GM18499 (cell line): ENCODE results near the gene WNT3A.

Source experiments
- ATAC-seq: cut with Tn5 transposase; IDR thresholded peaks from one replicate; pipeline ENCODE4 v1.9.1; 2021; ENCODE audit warnings: moderate number of reproducible peaks; ENCODE audit not compliant: insufficient read depth, unreplicated experiment

Gene WNT3A

GRCh38 chr1:228022571-228023293, 15.9 kb downstream of the WNT3A start:
- ATAC-seq, result no peak

- no peak for ATAC-seq
Observed at GRCh38 chr1:228023294-228023639, 16.5 kb downstream of the WNT3A start.

- ATAC-seq, result no peak
Observed at GRCh38 chr1:228029281-228029680, 22.5 kb downstream of the WNT3A start.

GRCh38 chr1:228030451-228031201, 23.8 kb downstream of the WNT3A start:
- ATAC-seq, result no peak

GRCh38 chr1:228031276-228031995, 24.6 kb downstream of the WNT3A start:
- no peak for ATAC-seq

- ATAC-seq, result no peak
Observed at GRCh38 chr1:228032041-228032440, 25.2 kb downstream of the WNT3A start.

GRCh38 chr1:228033376-228033775, 26.6 kb downstream of the WNT3A start:
- ATAC-seq, result no peak

GRCh38 chr1:228034954-228035837, 28.4 kb downstream of the WNT3A start:
- ATAC-seq, result no peak

- ATAC-seq, result no peak
Observed at GRCh38 chr1:228035844-228036243, 29.0 kb downstream of the WNT3A start.

GRCh38 chr1:228036701-228037231, 30.0 kb downstream of the WNT3A start:
- no peak for ATAC-seq

- ATAC-seq, result no peak
Observed at GRCh38 chr1:228037401-228038386, 30.9 kb downstream of the WNT3A start.

GRCh38 chr1:228038387-228039005, 31.7 kb downstream of the WNT3A start:
- no peak for ATAC-seq

- ATAC-seq, result no peak
Observed at GRCh38 chr1:228039006-228039903, 32.5 kb downstream of the WNT3A start.

- ATAC-seq, result no peak
Observed at GRCh38 chr1:228039986-228040385, 33.2 kb downstream of the WNT3A start.

GRCh38 chr1:228041316-228041715, 34.5 kb downstream of the WNT3A start:
- ATAC-seq, result no peak

GRCh38 chr1:228042508-228042907, 35.7 kb downstream of the WNT3A start:
- no peak for ATAC-seq

GRCh38 chr1:228043281-228043848, 36.6 kb downstream of the WNT3A start:
- ATAC-seq, result no peak
